GM19438 (cell line): ENCODE measurements around the gene CYP2C19.
"Not testable (repeated sequence)": the region's sequence is repeated elsewhere in the genome, so short reads cannot be mapped to it uniquely, and the experiment has no call there.

ENCODE experiments used
- ATAC-seq: cut with Tn5 transposase; IDR thresholded peaks from one replicate; pipeline ENCODE4 v1.9.1; 2021; ENCODE audit warnings: low read depth; ENCODE audit not compliant: unreplicated experiment

Gene CYP2C19

DNA sequence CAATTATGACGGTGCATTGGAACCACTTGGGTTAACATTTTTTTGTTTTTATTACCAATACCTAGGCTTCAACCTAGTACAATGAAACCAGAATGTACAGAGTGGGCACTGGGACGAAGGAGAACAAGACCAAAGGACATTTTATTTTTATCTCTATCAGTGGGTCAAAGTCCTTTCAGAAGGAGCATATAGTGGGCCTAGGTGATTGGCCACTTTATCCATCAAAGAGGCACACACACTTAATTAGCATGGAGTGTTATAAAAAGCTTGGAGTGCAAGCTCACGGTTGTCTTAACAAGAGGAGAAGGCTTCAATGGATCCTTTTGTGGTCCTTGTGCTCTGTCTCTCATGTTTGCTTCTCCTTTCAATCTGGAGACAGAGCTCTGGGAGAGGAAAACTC, at the start of gene CYP2C19:
Gene CYP2C19 (plus strand): TSS at position 289 of the 400 bp plus-strand sequence. CDS start 25 bp downstream, at position 314.
- ATAC-seq = no peak

GRCh38 chr10:94725871-94726270, 36.6 kb upstream of the CYP2C19 start:
- ATAC-seq = no peak

- ATAC-seq = no peak
These were observed 27.3 kb upstream of the CYP2C19 start for GRCh38 chr10:94735197-94735596.

DNA sequence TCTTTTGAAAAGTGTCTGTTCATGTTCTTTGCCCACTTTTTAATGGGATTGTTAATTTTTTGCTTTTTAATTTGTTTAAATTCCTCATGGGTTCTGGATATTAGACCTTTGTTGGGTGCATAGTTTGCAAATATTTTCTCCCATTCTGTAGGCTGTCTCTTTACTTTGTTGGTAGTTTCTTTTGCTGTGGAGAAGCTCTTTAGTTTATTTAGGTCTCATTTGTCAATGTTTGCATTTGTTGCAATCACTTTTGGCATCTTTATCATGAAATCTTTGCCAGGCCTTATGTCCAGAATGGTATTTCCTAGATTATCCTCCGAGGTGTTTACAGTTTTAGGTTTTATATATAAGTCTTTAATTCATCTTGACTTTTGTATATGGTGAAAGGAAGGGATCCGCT, 23.9 kb upstream of the CYP2C19 start:
- no peak for ATAC-seq

GRCh38 chr10:94747137-94747536, 15.3 kb upstream of the CYP2C19 start:
- no peak for ATAC-seq

- ATAC-seq = no peak
These were observed 14.6 kb upstream of the CYP2C19 start for GRCh38 chr10:94747838-94748237.

DNA sequence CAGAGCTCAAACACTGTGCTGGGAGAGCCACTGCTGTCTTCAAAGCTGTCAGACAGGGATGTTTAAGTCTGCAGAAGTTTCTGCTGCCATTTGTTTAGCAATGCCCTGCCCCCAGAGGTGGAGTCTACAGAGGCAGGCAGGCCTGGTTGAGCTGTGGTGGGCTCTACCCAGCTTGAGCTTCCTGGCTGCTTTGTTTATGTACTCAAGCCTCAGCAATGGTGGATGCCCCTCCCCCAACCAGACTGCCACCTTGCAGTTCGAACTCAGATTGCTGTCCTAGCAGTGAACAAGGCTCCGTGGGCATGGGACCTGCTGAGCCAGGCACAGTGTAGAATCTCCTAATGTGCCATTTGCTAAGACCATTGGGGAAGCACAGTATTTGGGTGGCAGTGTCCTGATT, 4.6 kb upstream of the CYP2C19 start:
- ATAC-seq = no peak

- no peak for ATAC-seq
These were observed 1.8 kb upstream of the CYP2C19 start for GRCh38 chr10:94760586-94761178.

- ATAC-seq = not testable (repeated sequence)
These were observed 12.9 kb downstream of the CYP2C19 start for GRCh38 chr10:94775425-94775824.

- no peak for ATAC-seq
These were observed 15.5 kb downstream of the CYP2C19 start for GRCh38 chr10:94777886-94778458.

GRCh38 chr10:94780844-94781243, 18.4 kb downstream of the CYP2C19 start:
- ATAC-seq = no peak

GRCh38 chr10:94784256-94784655, 21.8 kb downstream of the CYP2C19 start:
- no peak for ATAC-seq

GRCh38 chr10:94785211-94785610, 22.7 kb downstream of the CYP2C19 start:
- no peak for ATAC-seq

GRCh38 chr10:94800551-94800950, 38.1 kb downstream of the CYP2C19 start:
- not testable (repeated sequence) for ATAC-seq

GRCh38 chr10:94803307-94803706, 40.8 kb downstream of the CYP2C19 start:
- no peak for ATAC-seq

GRCh38 chr10:94830025-94830424, 67.5 kb downstream of the CYP2C19 start:
- not testable (repeated sequence) for ATAC-seq

GRCh38 chr10:94846204-94846603, 83.7 kb downstream of the CYP2C19 start:
- no peak for ATAC-seq

GRCh38 chr10:94850766-94851165, 88.3 kb downstream of the CYP2C19 start:
- no peak for ATAC-seq

GRCh38 chr10:94851263-94851662, 88.8 kb downstream of the CYP2C19 start:
- no peak for ATAC-seq

GRCh38 chr10:94852438-94852837, 90.0 kb downstream of the CYP2C19 start:
- ATAC-seq = no peak

- no peak for ATAC-seq
These were observed 90.6 kb downstream of the CYP2C19 start for GRCh38 chr10:94853065-94853464.

- ATAC-seq = no peak
These were observed 95.5 kb downstream of the CYP2C19 start for GRCh38 chr10:94858005-94858404.

DNA sequence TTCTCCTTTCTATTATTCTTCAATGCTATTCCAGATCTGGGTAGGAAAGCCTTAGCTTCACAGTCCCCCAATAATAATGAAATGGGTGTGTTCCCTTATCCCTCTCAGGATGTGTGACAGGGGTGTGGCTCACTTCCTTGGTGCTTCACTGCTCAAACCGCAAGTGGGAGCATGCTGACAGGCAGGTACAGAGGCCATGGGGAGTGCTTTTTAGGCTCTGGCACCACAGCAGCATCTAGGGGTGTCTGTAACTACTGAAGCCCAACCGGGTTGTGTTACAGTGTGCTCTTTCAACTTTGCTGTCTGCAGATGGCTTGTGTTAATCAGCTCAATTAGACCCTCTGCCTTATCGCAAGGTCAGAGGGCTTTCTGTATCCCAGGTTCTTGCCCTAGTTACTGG, 96.6 kb downstream of the CYP2C19 start:
- ATAC-seq = no peak
